Trophoblast cell (in vitro differentiated cells and primary cell): ENCODE data around the gene LRRC3.
A peak's percentile ranks its signal among the peaks of the same experiment; 100 is the strongest.

Experiments used
- DNase-seq, 2 donors: peaks; one replicate each; pipeline ENCODE4 v3.0.0-alpha.2; 2016
- H2AFZ ChIP-seq: 2 replicates; pipeline ENCODE4 v1.6.1; 2013; ENCODE audit warnings: low read length, moderate library complexity, mild to moderate bottlenecking; ENCODE audit not compliant: insufficient read depth, poor library complexity
- H2AK5ac ChIP-seq: 2 replicates; pipeline ENCODE4 v1.6.1; 2013; ENCODE audit warnings: mild to moderate bottlenecking, low read length
- H2BK120ac ChIP-seq: 2 replicates; pipeline ENCODE4 v1.6.1; 2013; ENCODE audit warnings: low read length, mild to moderate bottlenecking, moderate library complexity; ENCODE audit not compliant: insufficient read depth, poor library complexity
- H2BK12ac ChIP-seq: 2 replicates; pipeline ENCODE4 v1.6.1; 2013; ENCODE audit warnings: mild to moderate bottlenecking, low read length, moderate library complexity
- H2BK5ac ChIP-seq: 2 replicates; pipeline ENCODE4 v1.6.1; 2013; ENCODE audit warnings: low read length, low read depth, moderate library complexity, mild to moderate bottlenecking; ENCODE audit not compliant: poor library complexity
- H3K14ac ChIP-seq: 2 replicates; pipeline ENCODE4 v1.6.1; 2013; ENCODE audit warnings: mild to moderate bottlenecking, low read length
- H3K18ac ChIP-seq: 2 replicates; pipeline ENCODE4 v1.6.1; 2013; ENCODE audit warnings: mild to moderate bottlenecking, low read length
- H3K23ac ChIP-seq: 2 replicates; pipeline ENCODE4 v1.6.1; 2013; ENCODE audit warnings: low read length
- H3K27ac ChIP-seq: 2 replicates; pipeline ENCODE4 v1.5.1; 2013; ENCODE audit warnings: low read depth, mild to moderate bottlenecking, inconsistent platforms, low read length, moderate library complexity
- H3K27me3 ChIP-seq: 2 replicates; pipeline ENCODE4 v1.6.1; 2013; ENCODE audit warnings: inconsistent platforms, mild to moderate bottlenecking, low read length, moderate library complexity; ENCODE audit not compliant: insufficient read depth
- H3K36me3 ChIP-seq, 2 experiments: 1 replicate in 1 of 2; 2 replicates in 1 of 2; pipeline ENCODE4 v1.6.1; 2013; ENCODE audit warnings: low read length in 2 of 2, mild to moderate bottlenecking in 2 of 2, moderate library complexity in 1 of 2; ENCODE audit not compliant: insufficient read depth in 2 of 2, control insufficient read depth in 1 of 2
- H3K4ac ChIP-seq: 2 replicates; pipeline ENCODE4 v1.6.1; 2013; ENCODE audit warnings: low read depth, mild to moderate bottlenecking, low read length, moderate library complexity
- H3K4me1 ChIP-seq, 2 experiments: 1 replicate in 1 of 2; 2 replicates in 1 of 2; pipeline ENCODE4 v1.6.1; 2013; ENCODE audit warnings: low read length in 2 of 2, mild to moderate bottlenecking in 2 of 2, moderate library complexity in 1 of 2; ENCODE audit not compliant: insufficient read depth in 2 of 2, control insufficient read depth in 1 of 2
- H3K4me2 ChIP-seq: 2 replicates; pipeline ENCODE4 v1.6.1; 2013; ENCODE audit warnings: inconsistent platforms, mild to moderate bottlenecking, low read length, moderate library complexity
- H3K4me3 ChIP-seq: 2 replicates; pipeline ENCODE4 v1.5.1; 2013; ENCODE audit warnings: mild to moderate bottlenecking, low read depth, low read length, inconsistent platforms
- H3K79me1 ChIP-seq: one replicate; pipeline ENCODE4 v1.6.1; 2013; ENCODE audit warnings: low read length
- H3K79me2 ChIP-seq: 2 replicates; pipeline ENCODE4 v1.6.1; 2013; ENCODE audit warnings: low read length, mild to moderate bottlenecking; ENCODE audit not compliant: control insufficient read depth, insufficient read depth, poor library complexity
- H3K9ac ChIP-seq: 2 replicates; pipeline ENCODE4 v1.6.1; 2013; ENCODE audit warnings: mild to moderate bottlenecking, low read length
- H3K9me3 ChIP-seq: 2 replicates; pipeline ENCODE4 v1.6.1; 2013; ENCODE audit warnings: low read depth, mild to moderate bottlenecking, control low read depth, inconsistent platforms, low read length; ENCODE audit not compliant: insufficient read depth
- H4K12ac ChIP-seq: 2 replicates; pipeline ENCODE4 v1.6.1; 2013; ENCODE audit warnings: low read depth, mild to moderate bottlenecking, low read length, moderate library complexity
- H4K8ac ChIP-seq: 2 replicates; pipeline ENCODE4 v1.6.1; 2013; ENCODE audit warnings: low read depth, mild to moderate bottlenecking, low read length, moderate library complexity
- H4K91ac ChIP-seq: one replicate; pipeline ENCODE4 v1.6.1; 2013; ENCODE audit warnings: low read depth, mild to moderate bottlenecking, low read length, moderate library complexity
- WGBS: extraction: QIAGEN DNeasy Blood & Tissue Kit; methylation state at CpG from one replicate; pipeline ENCODE4 v1.1.7; 2013; ENCODE audit warnings: missing lambda C conversion rate; ENCODE audit not compliant: insufficient read length, insufficient coverage; ENCODE audit errors: extremely low coverage; 5-methylcytosine and 5-hydroxymethylcytosine counted together

The LRRC3 gene

GRCh38 chr21:44487831-44488230 is 32.5 kb downstream of the LRRC3 start:
- Histone ChIP-seq H2AFZ (no peak overlapping the region), H3K4me2 (no peak overlapping the region), H4K91ac (no peak overlapping the region), H3K23ac (no peak overlapping the region), H2AK5ac (no peak overlapping the region), H3K4ac (no peak overlapping the region), H4K8ac (no peak overlapping the region), H3K18ac (no peak overlapping the region), H3K9ac (no peak overlapping the region), H3K27ac (no peak overlapping the region), H3K36me3 (no peaks in the 10 kb centered on the region), H2BK120ac (no peak overlapping the region), H4K12ac (no peak overlapping the region), H3K27me3 (no peaks in the 10 kb centered on the region), H2BK5ac (no peak overlapping the region), H3K14ac (no peak overlapping the region), H3K79me2 (no peaks in the 10 kb centered on the region), H3K4me3 (no peak overlapping the region), H3K9me3 (peaks cover 6% of the 10 kb centered on the region), H3K79me1 (peaks cover 6% of the 10 kb centered on the region), H2BK12ac (no peak overlapping the region), H3K4me1 (peaks cover under 1 to 5% of the 10 kb centered on the region in 2 experiments)
- DNase-seq = peak in 1 of 2 donors; percentile 17
- WGBS = no CpG with 5 or more reads among the region's 4 CpGs

- Histone ChIP-seq H4K12ac (no peak overlapping the region), H3K14ac (no peak overlapping the region), H3K9ac (no peak overlapping the region), H3K36me3 (no peaks in the 10 kb centered on the region), H3K27ac (no peak overlapping the region), H4K91ac (no peak overlapping the region), H3K4me3 (no peak overlapping the region), H3K79me2 (no peaks in the 10 kb centered on the region), H3K9me3 (peaks cover 23% of the 10 kb centered on the region), H4K8ac (no peak overlapping the region), H3K4me2 (no peak overlapping the region), H3K18ac (no peak overlapping the region), H3K79me1 (no peaks in the 10 kb centered on the region), H3K27me3 (no peaks in the 10 kb centered on the region), H2AFZ (no peak overlapping the region), H2AK5ac (no peak overlapping the region), H2BK12ac (no peak overlapping the region), H3K4ac (no peak overlapping the region), H2BK120ac (no peak overlapping the region), H2BK5ac (no peak overlapping the region), H3K23ac (no peak overlapping the region), H3K4me1 (no peaks in the 10 kb centered on the region)
- no CpG with 5 or more reads among the region's 7 CpGs for WGBS
- DNase-seq = no peak
These were observed 34.7 kb downstream of the LRRC3 start for GRCh38 chr21:44489962-44490361.

- Histone ChIP-seq H3K4me3 (no peak overlapping the region), H3K4me1 (no peaks in the 10 kb centered on the region), H4K12ac (no peak overlapping the region), H2BK120ac (no peak overlapping the region), H4K8ac (no peak overlapping the region), H3K27ac (no peak overlapping the region), H3K79me1 (no peaks in the 10 kb centered on the region), H3K79me2 (no peaks in the 10 kb centered on the region), H4K91ac (no peak overlapping the region), H2AFZ (no peak overlapping the region), H3K9ac (no peak overlapping the region), H3K23ac (no peak overlapping the region), H3K36me3 (no peaks in the 10 kb centered on the region), H3K4ac (no peak overlapping the region), H3K4me2 (no peak overlapping the region), H3K9me3 (peaks cover 23% of the 10 kb centered on the region), H2BK5ac (no peak overlapping the region), H2AK5ac (no peak overlapping the region), H3K18ac (no peak overlapping the region), H3K27me3 (no peaks in the 10 kb centered on the region), H3K14ac (no peak overlapping the region), H2BK12ac (no peak overlapping the region)
- no peak for DNase-seq
- WGBS = no CpG with 5 or more reads among the region's 19 CpGs
These were observed 35.1 kb downstream of the LRRC3 start for GRCh38 chr21:44490405-44490804.

GRCh38 chr21:44490816-44491215 is 35.5 kb downstream of the LRRC3 start:
- Histone ChIP-seq H3K23ac (no peak overlapping the region), H2BK12ac (no peak overlapping the region), H2AK5ac (no peak overlapping the region), H3K79me2 (no peaks in the 10 kb centered on the region), H3K27me3 (no peaks in the 10 kb centered on the region), H2BK5ac (no peak overlapping the region), H3K4me1 (no peaks in the 10 kb centered on the region), H4K8ac (no peak overlapping the region), H3K4me3 (no peak overlapping the region), H3K4me2 (no peak overlapping the region), H3K14ac (no peak overlapping the region), H3K9ac (no peak overlapping the region), H3K18ac (no peak overlapping the region), H4K12ac (no peak overlapping the region), H3K4ac (no peak overlapping the region), H3K27ac (no peak overlapping the region), H3K36me3 (no peaks in the 10 kb centered on the region), H4K91ac (no peak overlapping the region), H2AFZ (no peak overlapping the region), H3K79me1 (no peaks in the 10 kb centered on the region), H3K9me3 (peaks cover 23% of the 10 kb centered on the region), H2BK120ac (no peak overlapping the region)
- no CpG with 5 or more reads among the region's 9 CpGs for WGBS
- DNase-seq = no peak
